Hippocampal formation (tissue), 2 donors: Measurements from ENCODE around the gene SCFD2.
"Not testable (repeated sequence)": the region's sequence is repeated elsewhere in the genome, so short reads cannot be mapped to it uniquely, and the experiment has no call there.

Experiments used
- DNase-seq, 2 donors: peaks; one replicate each; lab custom pipeline; 2025; lab: John Stamatoyannopoulos, UW

SCFD2 gene

GRCh38 chr4:53139256-53139655, 226.6 kb downstream of the SCFD2 start:
- DNase-seq: not testable (repeated sequence)

GRCh38 chr4:53137468-53137867, 228.4 kb downstream of the SCFD2 start:
- no peak for DNase-seq

- no peak for DNase-seq
Measured at GRCh38 chr4:53136954-53137353, 228.9 kb downstream of the SCFD2 start.

DNA sequence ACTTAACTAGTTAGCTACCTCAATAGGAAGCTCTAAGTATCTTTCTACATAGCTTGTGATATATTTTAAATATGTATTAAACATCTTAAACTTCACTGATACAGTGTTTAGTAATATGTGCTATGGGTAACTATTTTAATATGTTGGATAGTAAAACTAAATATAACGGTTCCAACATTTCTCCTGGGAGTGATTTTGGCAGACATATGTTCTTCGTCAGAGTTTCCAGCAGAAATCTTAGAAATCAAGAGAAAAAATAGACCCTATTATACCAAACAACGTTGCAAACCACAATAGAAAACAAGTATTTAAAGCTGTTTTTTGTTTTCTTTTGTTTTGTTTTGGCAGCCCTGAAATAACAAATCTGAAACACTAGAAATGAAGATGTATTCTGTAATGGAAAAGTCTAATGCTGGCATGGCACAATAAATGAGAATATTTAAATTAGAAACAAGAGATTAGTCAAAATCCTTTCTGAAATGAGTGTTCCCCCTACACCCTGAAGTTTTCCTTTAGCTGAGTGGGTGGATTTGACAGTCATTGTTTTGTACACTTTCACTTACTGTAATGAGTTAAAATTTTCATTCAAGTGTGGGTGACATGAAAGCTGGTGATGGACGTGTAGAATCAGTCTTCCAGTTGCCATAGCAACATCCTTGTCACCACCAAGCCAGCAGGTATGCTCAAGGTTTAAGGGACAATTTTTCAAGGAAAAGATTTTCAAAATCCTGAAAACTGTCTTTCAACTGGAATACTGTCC, 233.5 kb downstream of the SCFD2 start:
- DNase-seq: no peak

DNA sequence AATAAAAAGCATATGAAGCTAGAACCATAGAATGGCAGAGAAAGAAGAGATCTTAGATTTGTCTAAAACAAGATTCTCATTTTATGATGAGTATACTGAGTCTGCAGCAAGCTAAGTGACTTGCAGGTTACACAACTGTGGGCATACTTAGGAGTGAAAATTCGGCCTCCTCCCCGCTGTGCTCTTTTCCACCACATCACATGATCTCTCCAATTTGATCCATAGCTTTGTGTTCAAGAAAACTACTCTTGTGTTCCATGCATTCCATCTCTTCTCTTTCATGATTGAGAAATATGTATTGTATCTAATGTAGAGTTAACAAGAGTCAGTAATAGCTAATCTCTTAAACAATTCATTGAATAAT, 234.3 kb downstream of the SCFD2 start:
- no peak for DNase-seq

GRCh38 chr4:53130896-53131561, 234.8 kb downstream of the SCFD2 start:
- no peak for DNase-seq

DNA sequence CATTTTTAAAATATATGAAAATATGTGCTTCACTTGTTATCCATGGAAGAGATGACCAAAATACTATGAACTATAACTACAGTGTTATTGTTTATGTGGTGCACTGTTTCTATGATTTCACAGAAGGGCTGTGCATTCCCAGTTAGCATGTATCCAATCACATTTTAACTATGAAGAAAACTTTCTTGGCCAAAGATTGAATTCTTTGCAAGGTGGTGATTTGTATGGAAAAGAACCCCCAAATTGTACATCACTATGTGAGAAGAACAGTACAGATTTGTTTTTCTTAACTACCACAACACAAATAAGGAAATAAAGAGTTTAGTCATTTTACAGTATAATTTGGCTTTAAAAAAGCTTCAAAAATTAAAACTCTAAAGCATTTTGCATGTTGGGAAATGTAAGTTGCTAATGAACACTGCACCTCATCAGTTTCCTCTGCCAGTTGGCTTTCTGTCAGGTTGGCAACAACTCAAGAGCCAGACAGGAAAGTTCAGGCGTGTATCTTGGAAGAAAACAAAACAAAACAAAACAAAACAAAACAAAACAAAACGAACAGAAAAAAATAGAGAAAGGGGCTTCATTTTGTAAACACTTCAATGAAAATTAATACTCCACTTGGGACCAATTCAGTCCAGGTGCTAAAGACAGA, 237.0 kb downstream of the SCFD2 start:
- DNase-seq: no peak

DNA sequence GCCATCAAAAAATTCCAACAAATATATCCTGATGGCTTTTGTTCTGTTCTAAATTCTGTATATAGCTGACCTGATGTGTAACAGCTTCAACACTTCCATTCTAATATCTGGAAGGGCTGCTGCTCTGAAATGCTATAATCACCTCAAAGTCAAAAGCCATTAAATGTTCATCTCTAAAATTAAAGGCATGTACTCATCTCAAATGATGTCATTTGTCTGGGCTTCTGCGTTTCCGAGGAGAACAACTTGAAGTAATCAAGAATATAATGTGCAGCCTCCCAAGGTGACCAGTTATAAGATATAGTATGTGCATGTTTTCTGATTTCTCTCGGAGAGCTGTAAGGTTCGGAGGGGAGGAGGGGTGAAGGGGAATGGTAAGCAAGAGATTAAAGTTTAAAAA, 237.6 kb downstream of the SCFD2 start:
- DNase-seq: no peak

DNA sequence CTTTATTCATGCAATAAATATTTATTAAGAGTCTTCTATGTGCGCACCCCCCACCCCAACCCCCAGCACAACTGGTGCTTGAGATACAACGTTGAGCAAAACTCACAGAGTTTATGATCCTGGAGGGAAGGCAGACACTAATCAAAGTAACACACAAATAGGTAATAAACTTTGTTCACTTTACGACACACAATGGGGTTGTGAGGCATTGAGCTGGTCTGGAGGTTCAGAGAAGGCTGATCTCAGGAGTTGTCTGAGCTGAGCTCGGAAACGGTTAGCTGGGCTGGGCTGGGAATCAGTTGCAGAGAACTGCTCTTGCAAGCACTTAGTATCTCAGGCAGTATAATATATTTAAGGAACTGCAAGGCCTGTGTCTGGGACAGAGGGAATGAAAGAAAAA, 238.5 kb downstream of the SCFD2 start:
- no peak for DNase-seq

DNA sequence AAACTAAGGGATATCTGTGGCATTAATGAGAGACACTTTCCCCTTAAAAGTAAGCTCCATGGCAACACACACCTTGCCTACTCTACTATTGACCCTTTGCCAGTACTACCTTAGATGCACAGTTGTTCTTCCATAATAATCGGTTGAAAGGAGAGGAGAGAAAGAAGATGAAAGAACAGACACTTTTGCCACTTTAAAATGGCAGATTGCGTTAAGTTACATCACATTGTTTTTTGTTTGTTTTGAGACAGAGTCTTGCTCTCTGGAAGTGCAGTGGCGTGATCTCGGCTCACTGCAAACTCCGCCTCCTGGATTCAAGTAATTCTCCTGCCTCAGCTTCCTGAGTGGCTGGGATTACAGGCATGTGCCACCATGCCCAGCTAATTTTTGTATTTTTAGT, 239.8 kb downstream of the SCFD2 start:
- DNase-seq: no peak

GRCh38 chr4:53123819-53124218, 242.0 kb downstream of the SCFD2 start:
- DNase-seq: no peak

- DNase-seq: no peak
Measured at GRCh38 chr4:53123171-53123570, 242.7 kb downstream of the SCFD2 start.

DNA sequence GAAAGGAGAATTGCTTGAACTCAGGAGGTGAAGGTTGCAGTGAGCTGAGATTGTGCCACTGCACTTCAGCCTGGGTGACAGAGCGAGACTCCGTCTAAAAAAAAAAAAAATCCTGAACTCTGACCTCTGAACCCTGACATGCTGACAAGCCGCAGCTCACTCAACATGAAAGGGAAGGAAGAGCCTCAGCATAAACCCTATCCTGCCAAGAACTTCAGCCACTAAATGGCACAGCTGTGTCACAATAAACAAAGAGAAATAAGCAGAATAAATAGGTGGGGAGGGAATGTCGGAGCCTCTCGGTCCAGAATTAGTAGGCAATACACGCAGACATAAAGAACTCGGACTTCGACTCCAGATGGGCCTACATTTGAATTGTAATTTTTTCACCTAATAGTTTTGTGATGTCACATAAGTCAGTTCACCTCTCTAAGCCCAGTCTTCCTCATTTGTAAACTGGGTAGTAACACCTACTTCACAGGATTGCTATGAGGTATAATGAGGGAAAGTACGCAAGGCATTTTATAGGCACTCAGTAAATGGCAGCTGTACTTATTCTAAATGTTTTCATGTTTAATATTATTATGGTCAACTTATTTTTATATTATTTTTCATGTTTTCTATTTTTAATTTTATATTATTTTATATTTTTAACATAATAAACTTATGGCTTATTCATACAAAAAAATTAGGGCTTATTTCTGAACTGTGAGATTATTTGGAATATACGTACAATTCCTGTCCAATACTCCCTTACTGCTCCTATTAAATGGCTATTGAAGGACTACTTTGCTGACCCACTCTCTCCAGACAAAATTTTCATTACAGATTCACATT, 243.4 kb downstream of the SCFD2 start:
- peak in 1 of 2 donors; percentile 27 for DNase-seq

GRCh38 chr4:53121264-53121865, 244.5 kb downstream of the SCFD2 start:
- no peak for DNase-seq

- no peak for DNase-seq
Measured at GRCh38 chr4:53120778-53121177, 245.1 kb downstream of the SCFD2 start.

GRCh38 chr4:53119680-53120079, 246.2 kb downstream of the SCFD2 start:
- DNase-seq: no peak

DNA sequence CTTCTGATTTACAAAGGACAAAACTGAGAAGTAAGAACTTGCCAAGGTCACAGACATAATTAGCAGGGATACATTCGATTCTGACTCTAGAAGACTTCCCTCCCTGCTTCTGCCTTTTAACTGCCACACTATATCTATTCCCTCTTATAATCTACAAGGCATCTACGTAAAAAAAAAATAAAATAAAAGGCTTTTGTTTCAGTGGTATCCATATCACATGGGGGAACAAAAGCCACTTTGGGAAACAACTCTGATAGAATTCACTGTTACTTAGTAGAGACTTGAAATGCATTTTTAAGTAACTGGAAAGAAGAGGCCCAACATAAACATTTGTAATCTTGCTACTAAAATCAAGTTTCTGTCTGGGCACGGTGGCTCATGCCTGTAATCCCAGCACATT, 247.2 kb downstream of the SCFD2 start:
- DNase-seq: no peak

DNA sequence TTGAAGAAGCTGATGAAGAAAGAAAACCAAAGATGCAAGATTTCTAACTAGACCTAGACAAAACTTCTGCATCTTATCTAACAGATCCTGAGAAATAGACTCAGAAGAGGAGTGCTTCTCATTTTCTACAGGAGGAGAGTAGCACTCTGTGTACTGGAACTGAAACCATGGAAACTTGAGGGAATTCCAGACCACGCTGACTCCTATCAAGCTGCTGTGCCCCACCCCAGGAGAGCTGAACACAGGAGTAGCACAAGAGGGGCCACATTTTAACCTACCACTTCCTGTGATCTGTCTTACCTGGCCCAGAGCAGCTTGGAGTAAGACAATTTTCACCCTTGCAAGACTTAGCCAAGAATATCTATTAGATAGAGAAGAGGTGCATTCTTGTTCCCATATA, 248.9 kb downstream of the SCFD2 start:
- DNase-seq: no peak

DNA sequence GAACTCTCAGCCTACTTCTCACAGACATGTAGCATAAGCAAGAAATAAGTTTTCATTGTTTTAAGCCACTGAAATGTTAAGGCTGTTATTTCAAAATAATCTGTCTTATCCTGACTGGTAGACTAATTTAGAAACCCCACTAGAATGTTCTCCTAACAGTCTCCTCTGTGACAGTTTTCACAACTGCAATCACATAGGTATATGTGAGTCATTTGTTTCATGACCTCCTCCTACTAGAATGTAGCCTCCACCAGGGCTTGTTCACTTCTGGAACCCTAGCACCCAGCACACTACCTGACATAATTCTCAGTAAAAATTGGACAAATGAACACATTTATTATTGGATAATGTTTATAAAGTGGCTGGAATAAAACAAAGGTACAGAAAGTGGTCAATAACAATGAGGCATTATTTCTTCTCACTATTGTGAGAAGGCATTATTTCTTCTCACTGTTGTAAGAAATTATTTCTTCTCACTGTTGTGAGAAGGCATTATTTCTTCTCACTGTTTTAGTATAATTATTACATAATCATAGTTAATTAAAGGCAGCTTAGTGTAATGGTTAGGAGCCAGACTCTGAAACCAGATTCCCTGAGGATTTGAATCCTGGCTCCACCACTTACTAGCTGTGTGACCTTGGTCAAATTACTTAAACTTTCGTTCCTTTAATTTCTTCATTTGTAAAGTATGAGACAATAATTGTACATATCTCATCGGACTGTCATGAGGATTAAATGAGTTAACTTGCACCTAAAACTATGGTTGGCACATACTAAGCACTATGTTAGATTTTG, 252.2 kb downstream of the SCFD2 start:
- DNase-seq: no peak

- DNase-seq: no peak
Measured at GRCh38 chr4:53105313-53105712, 260.5 kb downstream of the SCFD2 start.

DNA sequence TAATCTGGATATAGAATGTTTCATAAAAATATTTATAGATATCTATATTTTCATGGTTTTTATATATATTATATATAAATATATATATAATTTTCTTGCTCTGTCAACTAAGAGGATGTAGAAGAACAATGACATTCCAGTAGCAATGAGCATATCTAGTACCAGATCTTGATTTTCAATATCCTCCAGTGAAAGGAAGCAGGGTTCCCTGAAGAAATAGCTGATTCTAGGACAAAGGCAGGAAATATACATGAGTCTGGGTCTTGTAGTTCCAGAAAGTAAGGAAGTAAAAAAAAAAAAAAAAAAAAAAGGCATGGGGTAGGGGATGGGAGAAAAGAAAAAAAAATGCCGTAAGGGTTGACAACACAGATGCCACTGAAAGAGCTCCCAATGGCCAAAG, 262.4 kb downstream of the SCFD2 start:
- no peak for DNase-seq
